Tibial nerve (tissue), 4 donors: Measurements from ENCODE around the gene MAGED2. TPM values are rescaled to one million over a fixed set of nuclear protein-coding genes. Genes with fewer than 3 reads are reported as not detected.
"Not testable (repeated sequence)": the region's sequence is repeated elsewhere in the genome, so short reads cannot be mapped to it uniquely, and the experiment has no call there.

ENCODE experiments used
- DNase-seq, 2 donors: peaks; one replicate each; pipeline ENCODE4 v3.0.0-alpha.2; 2019; ENCODE audit warnings: low spot score in 2 of 2
- H3K27ac ChIP-seq, 4 donors: fragments of 200-600 bp; sonication (generic) in 3 of 4; one replicate each; pipeline ENCODE4 v1.5.1; 2017 to 2019; ENCODE audit warnings: mild to moderate bottlenecking in 1 of 4
- H3K27me3 ChIP-seq, 2 donors: fragments of 200-600 bp; sonication (generic) in 1 of 2; one replicate each; pipeline versions ENCODE4 v1.5.1 to v1.6.0; 2017 to 2019
- H3K36me3 ChIP-seq, 3 donors: fragments of 200-600 bp; sonication (generic); one replicate each; pipeline ENCODE4 v1.5.1; 2018 to 2019
- H3K4me1 ChIP-seq, 4 donors: fragments of 200-600 bp; sonication (generic) in 3 of 4; one replicate each; pipeline ENCODE4 v1.5.1; 2017 to 2019
- H3K4me3 ChIP-seq, 4 donors: fragments of 200-600 bp; sonication (generic) in 3 of 4; one replicate each; pipeline ENCODE4 v1.5.1; 2017 to 2019; ENCODE audit warnings: mild to moderate bottlenecking in 1 of 4, moderate library complexity in 1 of 4
- H3K9me3 ChIP-seq, 4 donors: fragments of 200-600 bp; sonication (generic) in 3 of 4; one replicate each; pipeline ENCODE4 v1.5.1; 2017 to 2019
- EP300 ChIP-seq, 2 donors: sonication (generic); formaldehyde crosslinking; IDR thresholded peaks; one replicate each; pipeline ENCODE4 v1.6.1; 2017; ENCODE audit warnings: antibody characterized with exemption in 2 of 2, mild to moderate bottlenecking in 1 of 2
- POLR2A ChIP-seq, 2 donors: fragments of 450-650 bp; IDR thresholded peaks; one replicate each; pipeline ENCODE4 v1.6.1; 2017; ENCODE audit warnings: antibody characterized with exemption in 2 of 2, mild to moderate bottlenecking in 2 of 2, moderate library complexity in 2 of 2
- WGBS, 2 donors: methylation state at CpG; one replicate each; pipeline ENCODE4 v1.1.5; 2018; 5-methylcytosine and 5-hydroxymethylcytosine counted together
- total RNA-seq, 4 donors: library from RNA; depleted of rRNA; stranded (reverse); fragments of >200 nt; gene quantifications; one replicate each; pipeline ENCODE4 v1.1.0, GENCODE V29; 2016
- TF ChIP-seq, protein P1 (sequence below), 5 experiments: fragments of 200-600 bp in 3 of 5; fragments of 450-650 bp in 2 of 5; sonication (generic) in 3 of 5; IDR thresholded peaks; one replicate each; pipeline ENCODE4 v1.5.1; 2016 to 2019; ENCODE audit warnings: antibody characterized with exemption in 5 of 5, mild to moderate bottlenecking in 3 of 5, moderate library complexity in 2 of 5

MAGED2 gene
- total RNA-seq, 4 donors from 2014 or later: 114 to 230 (median 173) TPM

DNA sequence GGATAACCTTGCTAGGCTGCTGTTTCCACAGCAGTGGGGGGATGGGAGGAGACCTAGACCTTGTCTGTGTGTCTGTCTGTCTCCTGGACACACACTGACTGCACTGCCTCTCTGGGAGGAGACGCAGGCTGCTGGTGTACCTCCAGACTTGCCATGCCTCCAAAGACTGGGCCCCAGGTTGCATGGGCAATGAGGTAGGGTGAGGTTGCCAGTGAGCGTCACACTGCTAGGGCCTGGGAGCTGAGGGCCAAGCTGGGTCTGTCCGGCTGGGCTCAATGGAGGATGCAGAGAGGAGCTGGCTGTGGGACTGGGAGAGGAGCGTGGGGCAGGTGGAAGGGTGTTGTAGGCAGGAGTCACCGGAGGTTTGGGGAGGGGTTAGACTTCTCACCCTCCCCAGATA, 16.6 kb downstream of the MAGED2 start:
- Histone ChIP-seq H3K27ac (no peak overlapping the region), H3K4me1 (no peaks in the 10 kb centered on the region), H3K4me3 (no peak overlapping the region), H3K27me3 (no peaks in the 10 kb centered on the region), H3K36me3 (no peaks in the 10 kb centered on the region), H3K9me3 (no peaks in the 10 kb centered on the region)
- no peak for DNase-seq
- TF ChIP-seq POLR2A (IDR thresholded peaks at IDR 0.05) (no peak), EP300 (IDR thresholded peaks at IDR 0.05) (no peak)
- TF ChIP-seq, protein P1, sequence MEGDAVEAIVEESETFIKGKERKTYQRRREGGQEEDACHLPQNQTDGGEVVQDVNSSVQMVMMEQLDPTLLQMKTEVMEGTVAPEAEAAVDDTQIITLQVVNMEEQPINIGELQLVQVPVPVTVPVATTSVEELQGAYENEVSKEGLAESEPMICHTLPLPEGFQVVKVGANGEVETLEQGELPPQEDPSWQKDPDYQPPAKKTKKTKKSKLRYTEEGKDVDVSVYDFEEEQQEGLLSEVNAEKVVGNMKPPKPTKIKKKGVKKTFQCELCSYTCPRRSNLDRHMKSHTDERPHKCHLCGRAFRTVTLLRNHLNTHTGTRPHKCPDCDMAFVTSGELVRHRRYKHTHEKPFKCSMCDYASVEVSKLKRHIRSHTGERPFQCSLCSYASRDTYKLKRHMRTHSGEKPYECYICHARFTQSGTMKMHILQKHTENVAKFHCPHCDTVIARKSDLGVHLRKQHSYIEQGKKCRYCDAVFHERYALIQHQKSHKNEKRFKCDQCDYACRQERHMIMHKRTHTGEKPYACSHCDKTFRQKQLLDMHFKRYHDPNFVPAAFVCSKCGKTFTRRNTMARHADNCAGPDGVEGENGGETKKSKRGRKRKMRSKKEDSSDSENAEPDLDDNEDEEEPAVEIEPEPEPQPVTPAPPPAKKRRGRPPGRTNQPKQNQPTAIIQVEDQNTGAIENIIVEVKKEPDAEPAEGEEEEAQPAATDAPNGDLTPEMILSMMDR (IDR thresholded peaks at IDR 0.05): no peak
- 81 to 85% methylated on average over 4 of the region's 5 CpGs for WGBS, 2 donors

DNA sequence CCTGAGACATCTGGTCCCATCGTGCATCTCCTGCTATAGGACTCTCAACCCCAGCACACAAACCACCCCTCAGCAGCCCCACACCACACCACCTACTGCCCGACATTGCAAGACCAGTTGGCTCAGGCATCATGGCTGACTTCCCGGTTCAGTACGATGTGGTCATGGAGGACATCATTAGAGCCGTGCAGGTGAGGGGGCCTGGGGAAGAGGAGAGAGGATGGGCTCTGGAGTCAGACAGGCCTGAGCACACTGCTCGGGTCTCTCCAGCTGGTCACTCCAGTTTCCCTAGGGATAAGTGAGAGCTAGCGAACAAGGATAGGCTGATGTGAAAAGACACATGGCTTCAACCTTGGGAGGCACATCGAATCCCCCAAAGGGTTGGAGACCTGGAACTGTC, 17.2 kb downstream of the MAGED2 start:
- no peak for DNase-seq
- no peaks in the 10 kb centered on the region for H3K4me1 ChIP-seq
- H3K27ac ChIP-seq: no peak overlapping the region
- 87 to 95% methylated on average over 8 of the region's 8 CpGs for WGBS, 2 donors
- TF ChIP-seq POLR2A (IDR thresholded peaks at IDR 0.05) (no peak), EP300 (IDR thresholded peaks at IDR 0.05) (no peak)
- TF ChIP-seq, protein P1 (IDR thresholded peaks at IDR 0.05): no peak
- no peaks in the 10 kb centered on the region for H3K9me3 ChIP-seq
- no peaks in the 10 kb centered on the region for H3K36me3 ChIP-seq
- H3K4me3 ChIP-seq: no peak overlapping the region
- no peaks in the 10 kb centered on the region for H3K27me3 ChIP-seq

DNA sequence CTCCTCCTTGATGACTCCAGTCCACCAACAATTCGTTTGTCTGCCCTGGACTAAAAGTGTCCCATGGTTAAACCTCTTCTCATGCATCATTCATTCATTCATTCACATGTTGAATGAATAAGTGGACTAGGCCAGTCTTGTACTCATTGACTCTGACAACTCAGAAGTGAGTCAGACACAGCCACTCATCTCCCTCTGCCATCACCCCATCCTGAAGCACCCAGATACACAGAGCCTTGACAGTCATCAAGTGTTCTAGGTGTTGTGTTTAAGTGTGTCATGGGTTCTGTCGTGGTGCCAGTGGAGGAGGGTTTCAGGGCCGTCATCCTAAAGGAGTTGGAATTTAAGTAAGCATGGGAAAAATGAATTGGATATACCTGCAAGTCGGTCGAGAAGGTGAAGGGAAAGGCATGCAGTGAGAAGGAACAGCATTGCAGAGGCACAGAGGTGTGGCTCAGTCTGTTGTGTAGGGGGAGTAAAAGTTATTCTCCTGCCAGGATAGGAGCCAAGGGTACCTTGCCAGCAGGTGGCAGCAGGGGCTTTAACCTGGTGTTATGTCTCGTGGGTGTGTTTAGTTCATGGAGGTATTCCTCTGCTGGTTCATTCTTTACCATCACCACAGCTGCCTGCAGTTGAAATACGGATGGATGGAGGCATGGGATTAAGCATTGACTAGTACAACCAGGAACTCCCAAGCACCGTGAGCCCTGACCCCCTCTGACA, 18.3 kb downstream of the MAGED2 start:
- Histone ChIP-seq H3K9me3 (no peaks in the 10 kb centered on the region), H3K4me1 (no peaks in the 10 kb centered on the region), H3K27me3 (no peaks in the 10 kb centered on the region), H3K4me3 (no peak overlapping the region), H3K36me3 (no peaks in the 10 kb centered on the region), H3K27ac (no peak overlapping the region)
- no peak for DNase-seq
- TF ChIP-seq POLR2A (IDR thresholded peaks at IDR 0.05): no peak
- no peak for TF ChIP-seq EP300 (IDR thresholded peaks at IDR 0.05)
- TF ChIP-seq, protein P1 (IDR thresholded peaks at IDR 0.05): no peak
- 61 to 70% methylated on average over 8 of the region's 8 CpGs for WGBS, 2 donors

DNA sequence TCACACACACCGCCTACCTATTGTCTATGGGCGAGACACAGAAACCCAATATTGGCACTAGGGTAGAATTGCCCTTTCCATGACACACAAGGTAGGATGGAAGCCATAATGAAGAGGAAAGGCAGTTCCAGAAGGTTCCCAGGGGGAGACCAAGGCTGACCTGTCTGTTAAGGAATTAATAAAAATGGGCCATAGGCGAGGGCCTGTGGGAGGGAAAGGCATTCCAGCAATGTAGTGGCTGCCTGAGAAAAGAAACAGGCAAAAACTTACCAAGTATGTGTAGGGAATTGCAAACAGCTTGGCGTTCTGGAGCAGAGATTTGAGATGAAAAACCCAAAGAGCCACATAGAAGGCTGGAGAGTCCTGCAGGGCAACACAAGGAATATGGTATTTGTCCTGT, 19.1 kb downstream of the MAGED2 start:
- Histone ChIP-seq H3K27me3 (no peaks in the 10 kb centered on the region), H3K4me1 (no peaks in the 10 kb centered on the region), H3K9me3 (no peaks in the 10 kb centered on the region), H3K36me3 (no peaks in the 10 kb centered on the region), H3K27ac (no peak overlapping the region), H3K4me3 (no peak overlapping the region)
- no peak for DNase-seq
- TF ChIP-seq, protein P1 (IDR thresholded peaks at IDR 0.05): no peak
- no peak for TF ChIP-seq EP300 (IDR thresholded peaks at IDR 0.05)
- no peak for TF ChIP-seq POLR2A (IDR thresholded peaks at IDR 0.05)
- 60 to 64% methylated on average over 4 of the region's 4 CpGs for WGBS, 2 donors

DNA sequence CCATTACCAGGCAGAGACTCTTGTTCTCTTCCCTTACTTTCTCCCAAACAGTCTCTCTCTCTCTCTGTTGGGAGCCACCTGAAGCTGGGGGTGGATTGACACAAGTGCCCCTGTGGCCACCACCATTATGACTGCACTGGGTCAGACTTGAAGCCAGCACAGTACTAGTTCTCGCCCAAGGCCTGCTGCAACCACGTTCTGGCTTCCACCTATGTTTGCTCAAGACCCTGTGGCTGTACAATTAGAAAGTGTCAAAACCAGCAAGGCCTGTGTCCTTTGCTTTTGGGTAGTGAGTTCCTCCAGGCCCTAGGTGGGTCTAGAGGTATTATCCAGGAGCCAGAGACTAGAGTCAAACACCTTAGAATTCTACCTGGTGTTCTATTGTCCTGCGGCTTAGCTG, 31.0 kb downstream of the MAGED2 start:
- H3K4me1 ChIP-seq: no peaks in the 10 kb centered on the region
- H3K9me3 ChIP-seq: no peaks in the 10 kb centered on the region
- H3K27ac ChIP-seq: no peak overlapping the region
- H3K27me3 ChIP-seq: no peaks in the 10 kb centered on the region
- TF ChIP-seq EP300 (IDR thresholded peaks at IDR 0.05): no peak
- TF ChIP-seq, protein P1 (IDR thresholded peaks at IDR 0.05): no peak
- no peak for TF ChIP-seq POLR2A (IDR thresholded peaks at IDR 0.05)
- no peak overlapping the region for H3K4me3 ChIP-seq
- no peaks in the 10 kb centered on the region for H3K36me3 ChIP-seq
- no peak for DNase-seq
- WGBS, 2 donors: 77 to 100% methylated on average over 3 of the region's 3 CpGs

DNA sequence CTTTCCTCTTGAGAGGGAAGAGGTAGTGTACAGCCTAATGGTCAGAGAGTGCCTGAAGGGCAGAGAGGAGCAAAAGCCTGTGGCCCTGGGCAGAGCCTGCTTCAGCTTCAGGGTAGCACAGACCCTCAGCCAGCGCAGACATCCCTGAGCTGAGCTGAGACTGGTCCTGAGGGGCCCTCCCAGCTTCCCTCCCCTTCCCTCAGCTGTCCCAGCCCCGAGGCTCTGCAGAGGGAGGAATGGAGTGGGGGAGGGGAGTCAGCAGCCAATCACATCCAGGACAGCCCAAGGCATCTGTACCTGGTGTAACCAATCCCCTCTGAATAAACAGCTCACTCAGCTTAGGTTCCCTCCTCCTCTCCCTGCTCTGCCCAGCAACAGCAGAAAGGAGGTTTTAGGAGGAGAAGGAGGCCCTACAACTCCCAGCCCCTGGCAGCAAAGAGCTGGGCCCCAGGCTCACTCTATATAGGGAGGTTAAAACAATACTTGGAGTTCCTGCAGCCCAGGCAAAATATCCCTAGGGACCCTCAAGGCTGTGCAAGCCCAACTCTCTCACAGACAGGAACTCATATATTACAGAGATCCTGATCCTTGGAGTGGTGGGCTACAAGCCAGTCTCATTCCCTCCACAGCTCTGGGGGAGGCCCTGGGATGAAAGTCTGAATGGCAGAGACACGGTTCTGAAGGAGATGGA, 33.8 kb downstream of the MAGED2 start:
- not testable (repeated sequence) for DNase-seq, H3K9me3 ChIP-seq, H3K27me3 ChIP-seq, H3K4me1 ChIP-seq, H3K4me3 ChIP-seq, H3K27ac ChIP-seq, H3K36me3 ChIP-seq
- WGBS, 2 donors: 30 to 32% methylated on average over 1 to 3 of the region's 3 CpGs
